OCI-LY3 (cell line): ENCODE measurements around the gene ADGRG6.

Experiments
- H2AFZ ChIP-seq: fragments of 200-600, 300-600 bp; shearing (Covaris generic); 2 replicates; pipeline ENCODE4 v1.6.0; 2014; ENCODE audit warnings: antibody characterized with exemption, low read depth, low read length
- H3K27ac ChIP-seq: fragments of 200-600, 300-600 bp; sonication (generic); 2 replicates; pipeline ENCODE4 v1.5.1; 2014; ENCODE audit warnings: mild to moderate bottlenecking, low read length, moderate library complexity, mixed read lengths
- H3K27me3 ChIP-seq: fragments of 200-600, 300-600 bp; sonication (generic); 2 replicates; pipeline ENCODE4 v1.6.1; 2014; ENCODE audit warnings: low read depth, low read length, mixed read lengths
- H3K36me3 ChIP-seq: fragments of 200-600, 300-600 bp; sonication (generic); replicated peaks from 2 replicates; pipeline ENCODE3; 2014; ENCODE audit warnings: low read depth, low read length, mixed read lengths
- H3K4me1 ChIP-seq: fragments of 300-600, 200-600 bp; sonication (generic); 2 replicates; pipeline ENCODE4 v1.6.1; 2014; ENCODE audit warnings: low read length, mixed read lengths
- H3K4me2 ChIP-seq: fragments of 200-600, 300-600 bp; sonication (generic); 2 replicates; pipeline ENCODE4 v1.6.1; 2014; ENCODE audit warnings: low read length, mixed read lengths
- H3K4me3 ChIP-seq: fragments of 300-600, 200-600 bp; sonication (generic); 2 replicates; pipeline ENCODE4 v1.5.1; 2014; ENCODE audit warnings: antibody characterized with exemption, mild to moderate bottlenecking, low read length, moderate library complexity
- H3K79me2 ChIP-seq: fragments of 300-600, 200-600 bp; shearing (Covaris generic); 2 replicates; pipeline ENCODE4 v1.6.1; 2014; ENCODE audit warnings: mild to moderate bottlenecking, low read length, mixed read lengths
- H3K9ac ChIP-seq: fragments of 300-600, 200-600 bp; shearing (Covaris generic); 2 replicates; pipeline ENCODE4 v1.6.0; 2014; ENCODE audit warnings: mild to moderate bottlenecking, low read length, moderate library complexity
- H3K9me3 ChIP-seq: fragments of 200-600, 300-600 bp; shearing (Covaris generic); 2 replicates; pipeline ENCODE4 v1.6.1; 2014; ENCODE audit warnings: low read length, mixed read lengths; ENCODE audit not compliant: insufficient read depth
- H4K20me1 ChIP-seq: fragments of 200-600, 300-600 bp; sonication (generic); 2 replicates; pipeline ENCODE4 v1.6.1; 2016; ENCODE audit warnings: low read length, mixed read lengths; ENCODE audit not compliant: insufficient read depth
- EZH2phosphoT487 ChIP-seq: fragments of 200-600 bp; shearing (Covaris generic); IDR thresholded peaks from 2 replicates; pipeline ENCODE4 v1.6.1; 2018; ENCODE audit warnings: antibody characterized with exemption, mixed run types, low read depth
- TF ChIP-seq, protein P1 (sequence below): fragments of 200-600, 300-600 bp; sonication (generic); IDR thresholded peaks from 2 replicates; pipeline ENCODE4 v1.5.1; 2014; ENCODE audit warnings: antibody characterized with exemption, low read length, low read depth

ADGRG6 gene

DNA sequence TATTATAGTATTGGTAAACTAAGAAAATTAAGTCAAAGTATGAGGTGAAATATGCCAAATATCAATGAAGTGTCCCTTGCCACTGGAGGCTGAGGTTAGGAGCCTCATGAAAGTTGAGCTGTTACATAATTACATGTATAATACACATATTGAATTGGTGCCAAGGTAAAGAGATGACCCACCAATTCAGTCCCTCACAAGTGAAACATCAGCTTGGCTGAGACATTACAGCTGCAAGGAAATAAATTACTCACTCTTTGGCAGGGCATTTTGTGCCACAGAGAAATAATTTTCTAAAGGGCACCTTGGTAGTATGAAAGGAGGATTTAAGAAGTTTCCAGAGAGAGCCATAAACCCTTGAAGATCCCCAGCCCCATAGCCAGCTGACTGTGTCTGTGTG, 127.4 kb downstream of the ADGRG6 start:
- TF ChIP-seq, protein P1, sequence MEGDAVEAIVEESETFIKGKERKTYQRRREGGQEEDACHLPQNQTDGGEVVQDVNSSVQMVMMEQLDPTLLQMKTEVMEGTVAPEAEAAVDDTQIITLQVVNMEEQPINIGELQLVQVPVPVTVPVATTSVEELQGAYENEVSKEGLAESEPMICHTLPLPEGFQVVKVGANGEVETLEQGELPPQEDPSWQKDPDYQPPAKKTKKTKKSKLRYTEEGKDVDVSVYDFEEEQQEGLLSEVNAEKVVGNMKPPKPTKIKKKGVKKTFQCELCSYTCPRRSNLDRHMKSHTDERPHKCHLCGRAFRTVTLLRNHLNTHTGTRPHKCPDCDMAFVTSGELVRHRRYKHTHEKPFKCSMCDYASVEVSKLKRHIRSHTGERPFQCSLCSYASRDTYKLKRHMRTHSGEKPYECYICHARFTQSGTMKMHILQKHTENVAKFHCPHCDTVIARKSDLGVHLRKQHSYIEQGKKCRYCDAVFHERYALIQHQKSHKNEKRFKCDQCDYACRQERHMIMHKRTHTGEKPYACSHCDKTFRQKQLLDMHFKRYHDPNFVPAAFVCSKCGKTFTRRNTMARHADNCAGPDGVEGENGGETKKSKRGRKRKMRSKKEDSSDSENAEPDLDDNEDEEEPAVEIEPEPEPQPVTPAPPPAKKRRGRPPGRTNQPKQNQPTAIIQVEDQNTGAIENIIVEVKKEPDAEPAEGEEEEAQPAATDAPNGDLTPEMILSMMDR = no peak
- TF ChIP-seq EZH2phosphoT487 = no peak
- no peaks in the 10 kb centered on the region for H3K9me3 ChIP-seq
- H2AFZ ChIP-seq = no peak overlapping the region
- no peaks in the 10 kb centered on the region for H3K4me1 ChIP-seq
- no peak overlapping the region for H3K4me2 ChIP-seq
- no peaks in the 10 kb centered on the region for H3K79me2 ChIP-seq
- H3K9ac ChIP-seq = no peak overlapping the region
- H3K4me3 ChIP-seq = no peak overlapping the region
- H3K27me3 ChIP-seq = no peaks in the 10 kb centered on the region
- H3K36me3 ChIP-seq = no peaks in the 10 kb centered on the region
- no peak overlapping the region for H3K27ac ChIP-seq
- no peaks in the 10 kb centered on the region for H4K20me1 ChIP-seq

DNA sequence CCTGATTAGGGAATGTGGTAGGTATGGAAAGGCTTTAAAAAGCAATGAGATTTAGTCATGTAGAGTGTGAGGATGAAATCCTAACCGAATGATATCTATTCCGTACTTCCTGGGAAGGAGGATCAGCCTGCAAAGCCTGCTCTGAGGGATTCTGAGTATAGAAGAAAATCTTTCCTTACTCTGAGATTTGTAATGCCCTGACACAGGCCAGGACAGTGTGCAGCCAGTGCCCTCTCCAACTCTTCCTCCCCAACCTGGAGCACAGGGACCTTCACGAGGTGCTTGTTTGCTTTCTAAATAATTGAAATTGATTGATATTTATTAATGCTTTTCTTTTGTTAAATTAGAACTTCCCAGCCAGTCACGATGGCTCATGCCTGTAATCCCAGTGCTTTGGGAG, 131.6 kb downstream of the ADGRG6 start:
- Histone ChIP-seq H2AFZ (no peak overlapping the region), H4K20me1 (no peaks in the 10 kb centered on the region), H3K36me3 (no peaks in the 10 kb centered on the region), H3K9ac (no peak overlapping the region), H3K79me2 (no peaks in the 10 kb centered on the region), H3K4me3 (no peak overlapping the region), H3K27me3 (no peaks in the 10 kb centered on the region), H3K9me3 (no peaks in the 10 kb centered on the region), H3K4me2 (no peak overlapping the region), H3K27ac (no peak overlapping the region), H3K4me1 (no peaks in the 10 kb centered on the region)
- TF ChIP-seq EZH2phosphoT487 = no peak
- TF ChIP-seq, protein P1 = no peak

DNA sequence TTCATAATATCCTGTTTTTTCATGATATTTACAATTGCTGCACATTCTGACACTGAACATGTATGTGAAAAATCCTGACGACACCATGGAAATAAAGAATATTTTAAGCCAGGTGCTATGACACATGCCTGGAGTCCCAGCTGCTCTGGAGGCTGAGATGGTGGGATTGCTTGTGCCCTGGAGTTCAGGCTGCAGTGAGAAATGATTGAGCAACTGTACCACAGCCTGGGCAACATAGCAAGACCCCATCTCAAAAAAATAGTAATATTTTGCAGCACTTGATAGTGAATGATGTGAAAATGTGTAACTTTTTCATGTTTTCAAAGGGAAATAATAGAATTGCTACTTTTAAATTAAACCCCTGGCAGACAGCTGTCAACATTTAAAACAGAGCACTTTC, 137.1 kb downstream of the ADGRG6 start:
- no peak overlapping the region for H3K27ac ChIP-seq
- no peaks in the 10 kb centered on the region for H3K27me3 ChIP-seq
- H3K9me3 ChIP-seq = no peaks in the 10 kb centered on the region
- H3K79me2 ChIP-seq = no peaks in the 10 kb centered on the region
- no peak overlapping the region for H3K4me3 ChIP-seq
- H3K9ac ChIP-seq = no peak overlapping the region
- H3K4me1 ChIP-seq = no peaks in the 10 kb centered on the region
- H4K20me1 ChIP-seq = no peaks in the 10 kb centered on the region
- no peaks in the 10 kb centered on the region for H3K36me3 ChIP-seq
- no peak overlapping the region for H3K4me2 ChIP-seq
- no peak for TF ChIP-seq EZH2phosphoT487
- TF ChIP-seq, protein P1 = no peak
- no peak overlapping the region for H2AFZ ChIP-seq

DNA sequence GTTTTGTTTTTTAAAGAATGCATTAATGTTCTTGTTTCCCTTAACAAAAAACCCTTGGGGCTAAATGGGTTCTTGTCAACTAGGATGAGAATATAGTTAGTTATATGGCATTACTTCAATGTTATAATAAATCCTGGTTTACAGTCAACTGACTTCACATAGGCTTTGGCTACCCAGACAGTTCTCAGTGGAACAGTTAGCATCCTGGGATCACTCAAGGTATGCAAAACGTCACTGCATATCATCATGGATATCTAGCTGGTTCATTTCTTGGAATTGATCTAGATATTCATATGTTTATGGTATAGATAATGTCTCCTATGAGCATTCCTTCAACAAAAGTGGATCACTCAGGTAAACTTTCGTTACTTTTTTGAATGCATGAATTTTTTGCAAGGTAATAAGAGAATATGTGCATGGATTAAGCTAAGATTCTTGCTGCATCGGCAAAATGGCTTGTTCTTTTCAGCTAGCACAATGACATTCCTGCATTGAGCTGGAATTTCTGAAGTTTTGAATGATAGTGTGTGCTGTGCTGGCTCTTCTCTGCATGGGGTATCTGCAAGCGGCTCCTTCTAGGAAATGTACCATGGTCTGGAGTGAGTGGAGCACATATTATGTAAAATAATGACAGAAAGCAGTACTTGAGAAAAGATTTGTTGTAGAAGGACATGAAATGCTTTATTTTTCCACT, 138.9 kb downstream of the ADGRG6 start:
- H3K27me3 ChIP-seq = no peaks in the 10 kb centered on the region
- H3K9ac ChIP-seq = no peak overlapping the region
- H3K79me2 ChIP-seq = no peaks in the 10 kb centered on the region
- TF ChIP-seq, protein P1 = no peak
- TF ChIP-seq EZH2phosphoT487 = no peak
- no peaks in the 10 kb centered on the region for H3K36me3 ChIP-seq
- no peaks in the 10 kb centered on the region for H4K20me1 ChIP-seq
- no peaks in the 10 kb centered on the region for H3K9me3 ChIP-seq
- no peak overlapping the region for H2AFZ ChIP-seq
- no peak overlapping the region for H3K4me3 ChIP-seq
- no peaks in the 10 kb centered on the region for H3K4me1 ChIP-seq
- H3K27ac ChIP-seq = no peak overlapping the region
- H3K4me2 ChIP-seq = no peak overlapping the region
